Activated CD4-positive, alpha-beta T cell treated with anti-CD3 and anti-CD28 coated beads for 1 hour (primary cell): ENCODE results near the gene KDSR.
A peak's percentile ranks its signal among the peaks of the same experiment; 100 is the strongest.
"Not testable (repeated sequence)": the region's sequence is repeated elsewhere in the genome, so short reads cannot be mapped to it uniquely, and the experiment has no call there.

ENCODE experiments used
- DNase-seq: peaks from one replicate; pipeline ENCODE4 v3.0.0-alpha.2; 2020

Gene KDSR

GRCh38 chr18:63365876-63366212 is 1.2 kb downstream of the KDSR start:
- no peak for DNase-seq

GRCh38 chr18:63363951-63364350 is 3.1 kb downstream of the KDSR start:
- DNase-seq: no peak

- not testable (repeated sequence) for DNase-seq
These were observed 3.6 kb downstream of the KDSR start for GRCh38 chr18:63363420-63363819.

GRCh38 chr18:63356272-63356896 is 10.6 kb downstream of the KDSR start:
- no peak for DNase-seq

GRCh38 chr18:63350230-63350629 is 16.8 kb downstream of the KDSR start:
- DNase-seq: no peak

- DNase-seq: no peak
These were observed 18.4 kb downstream of the KDSR start for GRCh38 chr18:63348508-63349136.

- DNase-seq: no peak
These were observed 20.4 kb downstream of the KDSR start for GRCh38 chr18:63346480-63347183.

- DNase-seq: no peak
These were observed 21.0 kb downstream of the KDSR start for GRCh38 chr18:63346031-63346430.

GRCh38 chr18:63344918-63345317 is 22.1 kb downstream of the KDSR start:
- DNase-seq: no peak

- no peak for DNase-seq
These were observed 22.7 kb downstream of the KDSR start for GRCh38 chr18:63344263-63344662.

GRCh38 chr18:63342206-63342605 is 24.8 kb downstream of the KDSR start:
- no peak for DNase-seq

- DNase-seq: no peak
These were observed 27.0 kb downstream of the KDSR start for GRCh38 chr18:63339920-63340484.

GRCh38 chr18:63336366-63337099 is 30.5 kb downstream of the KDSR start:
- DNase-seq: no peak

GRCh38 chr18:63331105-63331504 is 35.9 kb downstream of the KDSR start:
- DNase-seq: no peak

- DNase-seq: no peak
These were observed 37.4 kb downstream of the KDSR start for GRCh38 chr18:63329431-63330145.

GRCh38 chr18:63326011-63326410 is 41.0 kb downstream of the KDSR start:
- no peak for DNase-seq

- no peak for DNase-seq
These were observed 41.8 kb downstream of the KDSR start for GRCh38 chr18:63325086-63325686.

GRCh38 chr18:63322908-63323634 is 43.9 kb downstream of the KDSR start:
- DNase-seq: peak; percentile 36

- DNase-seq: no peak
These were observed 44.8 kb downstream of the KDSR start for GRCh38 chr18:63322206-63322605.

GRCh38 chr18:63321291-63321690 is 45.7 kb downstream of the KDSR start:
- DNase-seq: no peak

- no peak for DNase-seq
These were observed 46.1 kb downstream of the KDSR start for GRCh38 chr18:63320975-63321265.
